Thyroid gland (tissue), 4 donors: ENCODE measurements around the gene ALDH7A1. TPM values are rescaled to one million over a fixed set of nuclear protein-coding genes. Genes with fewer than 3 reads are reported as not detected.

Experiments used
- DNase-seq, 2 donors: peaks; one replicate each; pipeline ENCODE4 v3.0.0-alpha.2; 2019
- H3K27ac ChIP-seq, 3 donors: fragments of 200-600 bp; sonication (generic); 1 replicate in 2 of 3; 2 replicates in 1 of 3; pipeline ENCODE4 v1.5.1; 2016 to 2019; ENCODE audit warnings: mild to moderate bottlenecking in 1 of 3, moderate library complexity in 1 of 3
- H3K27me3 ChIP-seq: fragments of 200-600 bp; sonication (generic); one replicate; pipeline ENCODE4 v1.5.1; 2019
- H3K36me3 ChIP-seq, 2 donors: fragments of 200-600 bp; sonication (generic); one replicate each; pipeline ENCODE4 v1.5.1; 2016 to 2019
- H3K4me1 ChIP-seq, 2 donors: fragments of 200-600 bp; sonication (generic); one replicate each; pipeline ENCODE4 v1.5.1; 2017 to 2019
- H3K4me3 ChIP-seq, 3 donors: fragments of 200-600 bp; sonication (generic); replicated peaks in 1 of 3; 1 replicate in 2 of 3; 2 replicates in 1 of 3; pipeline ENCODE4 v1.5.1; 2016; ENCODE audit warnings: mild to moderate bottlenecking in 1 of 3
- H3K9me3 ChIP-seq: fragments of 200-600 bp; sonication (generic); one replicate; pipeline ENCODE4 v1.5.1; 2017
- CTCF ChIP-seq, 6 experiments: fragments of 200-600 bp in 3 of 6; fragments of 450-650 bp in 3 of 6; sonication (generic) in 3 of 6; IDR thresholded peaks; one replicate each; pipeline ENCODE4 v1.5.1; 2016 to 2019; ENCODE audit warnings: antibody characterized with exemption in 6 of 6, mild to moderate bottlenecking in 2 of 6, inconsistent platforms in 1 of 6, moderate library complexity in 1 of 6
- POLR2A ChIP-seq, 2 donors: fragments of 450-650 bp; IDR thresholded peaks; one replicate each; pipeline ENCODE4 v1.6.1; 2017; ENCODE audit warnings: antibody characterized with exemption in 2 of 2, mild to moderate bottlenecking in 2 of 2, moderate library complexity in 1 of 2
- WGBS, 2 donors: methylation state at CpG; one replicate each; pipeline ENCODE4 v1.1.5; 2017; 5-methylcytosine and 5-hydroxymethylcytosine counted together
- intact Hi-C: fragments of 100-400 bp; cut with DNase I; formaldehyde crosslinking; loops from one replicate; pipeline ENCODE4 v1.15.1; 2023
- total RNA-seq, 4 donors: library from RNA; depleted of rRNA; stranded (reverse); fragments of >200 nt; gene quantifications; one replicate each; pipeline ENCODE4 v1.2.3, GENCODE V29; 2016

ALDH7A1 gene
- total RNA-seq, 4 donors from 2014 or later, result 25.3 to 57.3 (median 41.5) TPM

DNA sequence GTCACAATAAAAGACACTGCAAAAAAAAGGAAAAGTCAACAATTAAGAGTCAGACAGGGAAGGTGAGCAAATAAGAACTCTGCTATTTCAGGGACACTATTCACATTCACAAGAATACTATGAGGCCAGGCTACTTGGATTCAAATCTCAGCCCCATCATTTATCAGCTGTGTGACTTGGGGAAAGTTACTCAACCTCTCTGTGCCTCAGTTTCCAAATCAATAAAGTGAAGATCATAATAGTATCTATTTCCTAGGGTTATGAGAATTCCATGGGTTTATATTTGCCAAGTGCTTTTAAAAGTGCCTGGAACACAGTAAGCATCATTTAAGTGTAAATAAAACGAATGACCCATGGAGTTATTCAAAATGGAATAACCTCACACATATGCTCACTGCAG lies 56.4 kb downstream of the ALDH7A1 start:
- no peak overlapping the region for H3K4me3 ChIP-seq
- H3K36me3 ChIP-seq, result no peaks in the 10 kb centered on the region
- H3K4me1 ChIP-seq, result peaks cover 21 to 24% of the 10 kb centered on the region in 2 donors
- no peak for DNase-seq
- no peaks in the 10 kb centered on the region for H3K9me3 ChIP-seq
- H3K27ac ChIP-seq, result peak overlapping the region; percentile 12 to 63 (median 63)
- WGBS, 2 donors, result 54 to 61% methylated on average over 1 of the region's 1 CpG
- no peaks in the 10 kb centered on the region for H3K27me3 ChIP-seq
- intact Hi-C loops, result no loop called here
- TF ChIP-seq POLR2A (IDR thresholded peaks at IDR 0.05) (no peak), CTCF (IDR thresholded peaks at IDR 0.05) (no peak)

DNA sequence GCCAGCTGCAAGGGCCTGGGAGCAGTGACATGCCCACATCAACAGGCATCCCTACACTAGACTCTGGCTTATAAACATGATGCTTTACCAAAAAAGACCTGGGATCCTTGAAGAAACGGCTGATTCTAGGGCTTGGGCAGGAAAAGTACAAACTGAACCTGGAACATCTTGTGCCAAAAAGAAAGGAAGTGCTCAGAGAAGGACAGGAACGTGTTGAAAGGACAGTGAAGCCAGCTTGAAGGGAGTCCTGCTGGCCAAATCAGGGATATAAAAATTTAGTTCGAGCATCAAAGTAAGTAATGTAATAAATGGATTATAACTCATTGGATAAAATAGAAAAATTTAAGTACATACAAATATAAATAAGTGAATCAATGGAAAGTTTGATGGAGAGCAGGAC lies 58.1 kb downstream of the ALDH7A1 start:
- no peak overlapping the region for H3K4me3 ChIP-seq
- H3K36me3 ChIP-seq, result no peaks in the 10 kb centered on the region
- H3K4me1 ChIP-seq, result peaks cover 25 to 29% of the 10 kb centered on the region in 2 donors
- peak in 2 of 6 experiments; percentile 14 to 18 for TF ChIP-seq CTCF (IDR thresholded peaks at IDR 0.05)
- no peak for TF ChIP-seq POLR2A (IDR thresholded peaks at IDR 0.05)
- 66% methylated on average over 3 of the region's 3 CpGs for WGBS, 2 donors
- no peak for DNase-seq
- no peaks in the 10 kb centered on the region for H3K9me3 ChIP-seq
- no peaks in the 10 kb centered on the region for H3K27me3 ChIP-seq
- peak overlapping the region; percentile 29 to 92 (median 31) for H3K27ac ChIP-seq
- intact Hi-C loops, result no loop called here

GRCh38 chr5:126535856-126536545 lies 59.0 kb downstream of the ALDH7A1 start:
- no peaks in the 10 kb centered on the region for H3K9me3 ChIP-seq
- no peaks in the 10 kb centered on the region for H3K36me3 ChIP-seq
- intact Hi-C loops, result no loop called here
- no peak for TF ChIP-seq POLR2A (IDR thresholded peaks at IDR 0.05)
- no peak for TF ChIP-seq CTCF (IDR thresholded peaks at IDR 0.05)
- H3K27ac ChIP-seq, result peak overlapping the region; percentile 29 to 92 (median 31)
- no peaks in the 10 kb centered on the region for H3K27me3 ChIP-seq
- DNase-seq, result peak; percentile 74 to 76
- WGBS, 2 donors, result 44 to 50% methylated on average over 4 of the region's 4 CpGs
- peaks cover 33 to 36% of the 10 kb centered on the region in 2 donors for H3K4me1 ChIP-seq
- H3K4me3 ChIP-seq, result no peak overlapping the region

DNA sequence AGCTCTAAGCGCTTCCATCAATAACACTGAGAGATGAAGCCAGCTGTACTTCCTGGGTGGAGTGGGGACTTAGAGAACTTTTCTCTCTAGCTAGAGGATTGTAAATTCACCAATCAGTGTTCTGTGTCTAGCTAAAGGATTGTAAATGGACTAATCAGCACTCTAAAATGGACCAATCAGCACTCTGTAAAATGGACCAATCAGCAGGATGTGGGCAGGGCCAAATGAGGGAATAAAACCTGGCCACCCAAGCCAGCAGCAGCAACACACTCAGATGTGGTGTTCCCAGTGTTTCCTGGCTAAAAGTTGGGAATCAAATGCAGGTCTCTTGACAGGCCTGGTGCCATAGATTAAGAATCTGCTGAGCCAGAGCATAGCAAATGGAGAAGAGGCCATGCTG lies 60.5 kb downstream of the ALDH7A1 start:
- DNase-seq, result no peak
- Histone ChIP-seq H3K27me3 (no peaks in the 10 kb centered on the region), H3K4me1 (peaks cover 32 to 37% of the 10 kb centered on the region in 2 donors), H3K36me3 (no peaks in the 10 kb centered on the region), H3K9me3 (no peaks in the 10 kb centered on the region), H3K27ac (peak overlapping the region in 2 of 3 donors; percentile 29 to 92), H3K4me3 (no peak overlapping the region)
- intact Hi-C loops, result no loop called here
- WGBS, 2 donors, result 93 to 100% methylated on average over 1 of the region's 1 CpG
- TF ChIP-seq POLR2A (IDR thresholded peaks at IDR 0.05), result no peak
- TF ChIP-seq CTCF (IDR thresholded peaks at IDR 0.05), result no peak

GRCh38 chr5:126531543-126532120 lies 63.4 kb downstream of the ALDH7A1 start:
- Histone ChIP-seq H3K27me3 (no peaks in the 10 kb centered on the region), H3K4me1 (peaks cover 24 to 26% of the 10 kb centered on the region in 2 donors), H3K9me3 (no peaks in the 10 kb centered on the region), H3K4me3 (no peak overlapping the region), H3K27ac (peak overlapping the region; percentile 55 to 92 (median 81)), H3K36me3 (no peaks in the 10 kb centered on the region)
- intact Hi-C loops, result no loop called here
- DNase-seq, result no peak
- WGBS, 2 donors, result 35 to 41% methylated on average over 4 of the region's 4 CpGs
- TF ChIP-seq POLR2A (IDR thresholded peaks at IDR 0.05), result peak in 1 of 2 donors; percentile 5
- TF ChIP-seq CTCF (IDR thresholded peaks at IDR 0.05), result no peak
